Raji (cell line): ENCODE results near the gene TRPC4.

ENCODE experiments used
- POLR2A ChIP-seq: IDR thresholded peaks from 2 replicates; pipeline ENCODE4 v1.6.1; 2011; ENCODE audit warnings: low read depth, low read length, control low read depth; ENCODE audit not compliant: insufficient read depth

Gene TRPC4

GRCh38 chr13:37870895-37871550 lies 1.5 kb upstream of the TRPC4 start:
- TF ChIP-seq POLR2A: no peak

GRCh38 chr13:37870489-37870845 lies 895 bp upstream of the TRPC4 start:
- no peak for TF ChIP-seq POLR2A

- TF ChIP-seq POLR2A: no peak
Observed at GRCh38 chr13:37869506-37869755, 141 bp downstream of the TRPC4 start.

GRCh38 chr13:37868691-37869505 lies 674 bp downstream of the TRPC4 start:
- no peak for TF ChIP-seq POLR2A

GRCh38 chr13:37863708-37864107 lies 5.9 kb downstream of the TRPC4 start:
- TF ChIP-seq POLR2A: no peak

- TF ChIP-seq POLR2A: no peak
Observed at GRCh38 chr13:37835392-37835791, 34.2 kb downstream of the TRPC4 start.

GRCh38 chr13:37833411-37833810 lies 36.2 kb downstream of the TRPC4 start:
- no peak for TF ChIP-seq POLR2A

GRCh38 chr13:37816276-37816675 lies 53.3 kb downstream of the TRPC4 start:
- no peak for TF ChIP-seq POLR2A

GRCh38 chr13:37811441-37811840 lies 58.1 kb downstream of the TRPC4 start:
- no peak for TF ChIP-seq POLR2A

- no peak for TF ChIP-seq POLR2A
Observed at GRCh38 chr13:37806666-37807065, 62.9 kb downstream of the TRPC4 start.

- TF ChIP-seq POLR2A: no peak
Observed at GRCh38 chr13:37797631-37798030, 71.9 kb downstream of the TRPC4 start.

GRCh38 chr13:37795326-37795725 lies 74.2 kb downstream of the TRPC4 start:
- TF ChIP-seq POLR2A: no peak

- no peak for TF ChIP-seq POLR2A
Observed at GRCh38 chr13:37791699-37792098, 77.9 kb downstream of the TRPC4 start.

- TF ChIP-seq POLR2A: no peak
Observed at GRCh38 chr13:37788346-37788745, 81.2 kb downstream of the TRPC4 start.

GRCh38 chr13:37777676-37778075 lies 91.9 kb downstream of the TRPC4 start:
- no peak for TF ChIP-seq POLR2A

GRCh38 chr13:37775871-37776270 lies 93.7 kb downstream of the TRPC4 start:
- no peak for TF ChIP-seq POLR2A

GRCh38 chr13:37772644-37773043 lies 96.9 kb downstream of the TRPC4 start:
- TF ChIP-seq POLR2A: no peak
